Suprapubic skin (tissue), 4 donors: ENCODE data around the gene POLR1A. TPM values are rescaled to one million over a fixed set of nuclear protein-coding genes. Genes with fewer than 3 reads are reported as not detected.

Experiments
- DNase-seq, 2 donors: peaks; one replicate each; pipeline ENCODE4 v3.0.0-alpha.2; 2019; ENCODE audit warnings: low spot score in 2 of 2
- H3K27ac ChIP-seq: fragments of 200-600 bp; sonication (generic); one replicate; pipeline ENCODE4 v1.5.1; 2019
- H3K27me3 ChIP-seq: fragments of 200-600 bp; sonication (generic); one replicate; pipeline ENCODE4 v1.5.1; 2019
- H3K36me3 ChIP-seq: fragments of 200-600 bp; sonication (generic); one replicate; pipeline ENCODE4 v1.5.1; 2019
- H3K4me1 ChIP-seq: fragments of 200-600 bp; sonication (generic); one replicate; pipeline ENCODE4 v1.5.1; 2019
- H3K4me3 ChIP-seq: fragments of 200-600 bp; sonication (generic); one replicate; pipeline ENCODE4 v1.5.1; 2019; ENCODE audit warnings: mild to moderate bottlenecking
- H3K9me3 ChIP-seq: fragments of 200-600 bp; sonication (generic); one replicate; pipeline ENCODE4 v1.5.1; 2019
- EP300 ChIP-seq: sonication (generic); formaldehyde crosslinking; IDR thresholded peaks from one replicate; pipeline ENCODE4 v1.6.1; 2017; ENCODE audit warnings: antibody characterized with exemption
- POLR2A ChIP-seq, 2 donors: fragments of 450-650 bp; IDR thresholded peaks; one replicate each; pipeline ENCODE4 v1.6.1; 2017; ENCODE audit warnings: antibody characterized with exemption in 2 of 2, mild to moderate bottlenecking in 2 of 2, moderate library complexity in 2 of 2
- POLR2AphosphoS5 ChIP-seq, 3 donors: sonication (generic); formaldehyde crosslinking; IDR thresholded peaks; one replicate each; pipeline ENCODE4 v1.6.1; 2017; ENCODE audit warnings: antibody characterized with exemption in 3 of 3
- WGBS: methylation state at CpG from one replicate; pipeline ENCODE4 v1.1.5; 2018; 5-methylcytosine and 5-hydroxymethylcytosine counted together
- total RNA-seq, 4 donors: library from RNA; depleted of rRNA; stranded (reverse); fragments of >200 nt; gene quantifications; one replicate each; pipeline ENCODE4 v1.1.0, GENCODE V29; 2016
- TF ChIP-seq, protein P1 (sequence below), 2 donors: fragments of 200-600 bp in 1 of 2; fragments of 450-650 bp in 1 of 2; sonication (generic) in 1 of 2; IDR thresholded peaks; one replicate each; pipeline ENCODE4 v1.5.1; 2016 to 2019; ENCODE audit warnings: antibody characterized with exemption in 2 of 2, mild to moderate bottlenecking in 1 of 2, moderate library complexity in 1 of 2

The POLR1A gene
- total RNA-seq, 4 donors from 2014 or later: 20.2 to 24.3 (median 21.2) TPM

DNA sequence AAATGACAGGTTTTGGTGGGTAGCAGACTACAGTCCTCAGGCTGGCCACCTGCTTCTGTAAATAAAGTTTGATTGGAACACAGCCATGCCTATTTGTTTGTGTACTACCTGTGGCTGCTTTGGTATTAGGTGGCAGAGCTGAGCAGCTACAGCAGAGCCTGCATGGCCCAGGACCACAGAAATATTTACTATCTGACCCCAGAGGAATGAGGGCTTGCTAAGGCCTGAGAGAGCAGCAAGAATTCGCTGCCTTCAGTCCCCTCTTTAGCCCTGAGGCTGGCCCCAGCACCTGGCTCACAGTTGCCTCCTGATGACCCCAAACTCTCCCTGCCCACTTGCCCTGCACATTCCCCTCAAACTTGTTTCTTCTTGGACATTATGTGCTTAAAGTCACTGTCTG, 32.5 kb downstream of the POLR1A start:
- Histone ChIP-seq H3K9me3 (no peaks in the 10 kb centered on the region), H3K4me3 (no peak overlapping the region), H3K36me3 (peaks cover 66% of the 10 kb centered on the region), H3K4me1 (peaks cover 21% of the 10 kb centered on the region), H3K27me3 (no peaks in the 10 kb centered on the region), H3K27ac (no peak overlapping the region)
- no peak for DNase-seq
- TF ChIP-seq EP300 (no peak), POLR2A (IDR thresholded peaks at IDR 0.05) (no peak)
- WGBS: 100% methylated on average over 1 of the region's 1 CpG

DNA sequence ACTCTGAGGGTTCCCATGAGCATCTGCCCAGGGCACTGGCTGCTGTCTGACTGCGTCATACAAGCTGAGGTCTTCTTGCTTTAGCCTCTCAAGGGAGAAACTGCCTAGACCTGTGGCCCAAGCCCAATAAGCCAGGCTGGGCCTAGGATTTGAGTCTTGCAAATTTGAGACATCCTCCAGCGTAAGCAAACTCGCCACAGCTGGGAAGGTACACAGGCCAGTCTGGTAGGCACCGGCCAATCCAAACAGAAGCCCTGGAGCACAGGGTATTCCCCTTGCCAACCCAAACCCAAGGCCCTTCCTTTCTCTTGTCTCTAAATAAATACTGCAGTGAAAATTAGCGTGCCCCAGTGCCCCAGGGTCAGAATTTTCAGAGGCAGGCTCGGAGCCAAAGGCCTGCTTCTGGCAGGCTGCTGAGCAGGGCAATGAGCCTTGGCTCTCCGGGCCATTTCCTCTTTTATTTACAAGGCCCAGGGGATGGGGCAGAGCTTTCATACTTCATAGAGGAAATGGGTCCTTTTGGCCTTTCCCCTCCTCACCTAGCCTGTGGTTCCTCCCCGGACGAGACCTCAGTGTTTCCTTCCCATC, 33.3 kb downstream of the POLR1A start:
- no peaks in the 10 kb centered on the region for H3K27me3 ChIP-seq
- peaks cover 68% of the 10 kb centered on the region for H3K36me3 ChIP-seq
- no peaks in the 10 kb centered on the region for H3K9me3 ChIP-seq
- WGBS: 33% methylated on average over 9 of the region's 9 CpGs
- TF ChIP-seq EP300 (no peak), POLR2A (IDR thresholded peaks at IDR 0.05) (no peak), POLR2AphosphoS5 (IDR thresholded peaks at IDR 0.05) (peak in 1 of 3 donors; percentile 47)
- TF ChIP-seq, protein P1, sequence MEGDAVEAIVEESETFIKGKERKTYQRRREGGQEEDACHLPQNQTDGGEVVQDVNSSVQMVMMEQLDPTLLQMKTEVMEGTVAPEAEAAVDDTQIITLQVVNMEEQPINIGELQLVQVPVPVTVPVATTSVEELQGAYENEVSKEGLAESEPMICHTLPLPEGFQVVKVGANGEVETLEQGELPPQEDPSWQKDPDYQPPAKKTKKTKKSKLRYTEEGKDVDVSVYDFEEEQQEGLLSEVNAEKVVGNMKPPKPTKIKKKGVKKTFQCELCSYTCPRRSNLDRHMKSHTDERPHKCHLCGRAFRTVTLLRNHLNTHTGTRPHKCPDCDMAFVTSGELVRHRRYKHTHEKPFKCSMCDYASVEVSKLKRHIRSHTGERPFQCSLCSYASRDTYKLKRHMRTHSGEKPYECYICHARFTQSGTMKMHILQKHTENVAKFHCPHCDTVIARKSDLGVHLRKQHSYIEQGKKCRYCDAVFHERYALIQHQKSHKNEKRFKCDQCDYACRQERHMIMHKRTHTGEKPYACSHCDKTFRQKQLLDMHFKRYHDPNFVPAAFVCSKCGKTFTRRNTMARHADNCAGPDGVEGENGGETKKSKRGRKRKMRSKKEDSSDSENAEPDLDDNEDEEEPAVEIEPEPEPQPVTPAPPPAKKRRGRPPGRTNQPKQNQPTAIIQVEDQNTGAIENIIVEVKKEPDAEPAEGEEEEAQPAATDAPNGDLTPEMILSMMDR (IDR thresholded peaks at IDR 0.05): no peak
- peak overlapping the region; percentile 7 for H3K27ac ChIP-seq
- H3K4me1 ChIP-seq: peaks cover 21% of the 10 kb centered on the region
- H3K4me3 ChIP-seq: no peak overlapping the region
- no peak for DNase-seq

DNA sequence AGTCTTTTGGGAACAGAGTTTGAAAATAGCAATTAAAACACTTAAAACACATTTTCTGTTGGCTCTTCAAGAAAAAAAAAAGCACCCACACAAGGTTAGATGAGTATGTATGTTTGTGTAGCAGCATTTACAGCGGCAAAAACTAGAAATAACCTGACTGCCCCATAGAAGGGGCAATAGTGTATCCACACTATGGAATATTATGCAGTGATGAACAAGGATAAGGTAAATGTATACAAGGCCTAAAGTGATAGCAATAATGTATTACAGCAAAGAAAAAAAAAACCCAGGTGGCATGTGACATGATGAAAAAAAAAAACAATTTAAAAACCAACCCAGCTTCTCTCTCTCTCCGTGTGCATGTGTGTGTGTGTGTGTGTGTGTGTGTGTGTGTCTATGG, 34.8 kb downstream of the POLR1A start:
- Histone ChIP-seq H3K9me3 (no peaks in the 10 kb centered on the region), H3K27ac (no peak overlapping the region), H3K36me3 (peaks cover 56% of the 10 kb centered on the region), H3K27me3 (no peaks in the 10 kb centered on the region), H3K4me3 (no peak overlapping the region), H3K4me1 (peaks cover 21% of the 10 kb centered on the region)
- no peak for DNase-seq
- WGBS: 93% methylated on average over 2 of the region's 2 CpGs
- TF ChIP-seq, protein P1 (IDR thresholded peaks at IDR 0.05): no peak
- TF ChIP-seq POLR2AphosphoS5 (IDR thresholded peaks at IDR 0.05) (no peak), POLR2A (IDR thresholded peaks at IDR 0.05) (no peak), EP300 (no peak)

DNA sequence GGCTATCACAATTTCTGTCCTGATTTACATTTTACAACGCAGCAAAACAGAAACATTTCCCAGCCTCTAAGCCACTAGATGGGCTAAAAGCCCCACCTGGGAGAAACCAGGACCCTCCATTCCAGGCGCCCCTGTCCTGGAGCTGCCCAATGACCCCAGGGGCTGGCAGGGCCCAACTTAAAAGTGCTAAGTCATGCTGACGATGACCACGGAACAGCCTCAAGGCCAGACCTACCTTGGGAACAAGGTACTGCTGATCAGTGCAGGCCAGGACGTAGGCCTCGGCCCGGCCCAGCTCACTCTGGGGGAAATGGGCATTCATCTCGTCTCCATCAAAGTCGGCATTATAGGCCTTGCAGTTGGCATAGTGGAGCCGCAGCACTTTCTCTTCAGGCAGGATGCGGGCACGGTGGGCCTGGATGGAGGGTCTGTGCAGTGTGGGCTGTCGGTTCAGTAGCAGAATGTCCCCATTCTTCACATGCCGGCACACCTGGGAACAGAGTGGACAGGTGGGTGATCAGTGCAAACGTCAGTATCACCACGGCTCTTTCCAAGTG, 35.8 kb downstream of the POLR1A start:
- no peaks in the 10 kb centered on the region for H3K27me3 ChIP-seq
- peaks cover 61% of the 10 kb centered on the region for H3K36me3 ChIP-seq
- H3K9me3 ChIP-seq: no peaks in the 10 kb centered on the region
- H3K4me3 ChIP-seq: no peak overlapping the region
- H3K4me1 ChIP-seq: peaks cover 23% of the 10 kb centered on the region
- DNase-seq: no peak
- TF ChIP-seq POLR2A (IDR thresholded peaks at IDR 0.05): no peak
- TF ChIP-seq EP300: no peak
- TF ChIP-seq POLR2AphosphoS5 (IDR thresholded peaks at IDR 0.05): no peak
- no peak overlapping the region for H3K27ac ChIP-seq
- 94% methylated on average over 13 of the region's 16 CpGs for WGBS

DNA sequence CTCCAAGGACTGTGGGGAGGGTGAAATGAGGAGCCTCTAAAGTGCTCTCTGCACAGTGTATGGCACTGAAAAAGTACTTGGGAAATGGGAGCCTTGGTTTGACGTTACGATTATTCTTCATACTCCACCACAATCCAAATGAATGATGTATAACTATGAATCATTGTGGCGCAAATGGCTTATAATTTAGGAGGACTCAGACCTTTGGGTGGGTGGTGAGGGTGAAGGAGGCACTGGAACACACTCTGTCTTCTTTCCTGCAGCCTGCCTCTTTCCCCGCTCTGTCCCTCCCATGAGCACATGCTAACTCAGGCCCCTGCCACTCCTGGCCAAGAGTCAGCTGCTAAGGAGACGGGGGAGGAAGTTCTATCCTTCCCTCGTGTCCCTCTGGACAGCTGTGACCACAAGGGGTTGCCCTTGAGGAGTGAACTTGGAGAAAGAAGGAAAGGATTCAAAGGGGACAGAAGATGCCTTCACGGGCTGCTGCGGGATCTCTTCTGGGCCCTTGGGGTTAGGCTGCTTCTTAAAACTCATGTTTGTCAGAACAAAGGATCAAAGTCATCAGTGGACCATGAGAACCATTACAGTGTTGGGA, 36.5 kb downstream of the POLR1A start:
- H3K9me3 ChIP-seq: no peaks in the 10 kb centered on the region
- DNase-seq: no peak
- H3K27me3 ChIP-seq: no peaks in the 10 kb centered on the region
- H3K36me3 ChIP-seq: peaks cover 61% of the 10 kb centered on the region
- H3K4me1 ChIP-seq: peaks cover 27% of the 10 kb centered on the region
- TF ChIP-seq POLR2AphosphoS5 (IDR thresholded peaks at IDR 0.05) (no peak), EP300 (no peak), POLR2A (IDR thresholded peaks at IDR 0.05) (no peak)
- TF ChIP-seq, protein P1 (IDR thresholded peaks at IDR 0.05): no peak
- no peak overlapping the region for H3K27ac ChIP-seq
- 81% methylated on average over 8 of the region's 8 CpGs for WGBS
- H3K4me3 ChIP-seq: no peak overlapping the region

DNA sequence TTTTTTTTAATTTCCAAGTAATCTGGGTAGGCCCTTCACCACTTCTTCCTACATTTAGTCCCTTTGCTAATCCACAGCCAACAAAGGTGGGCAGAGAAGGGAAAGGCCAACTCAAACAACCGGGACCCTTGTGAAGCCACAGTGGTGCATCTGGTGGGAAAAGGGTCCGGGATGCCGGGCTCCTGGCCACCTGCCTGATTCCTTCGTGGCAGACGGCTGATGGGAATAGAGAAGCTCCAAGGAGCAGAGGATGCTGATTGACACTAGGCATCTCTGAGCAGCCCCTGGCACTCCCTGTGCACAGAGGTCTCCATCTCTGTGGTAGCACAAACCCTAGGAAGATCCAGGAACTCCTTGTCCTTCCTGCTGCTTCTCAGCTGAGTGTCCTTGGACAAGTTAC, 37.0 kb downstream of the POLR1A start:
- no peak for DNase-seq
- Histone ChIP-seq H3K4me3 (no peak overlapping the region), H3K27me3 (no peaks in the 10 kb centered on the region), H3K9me3 (no peaks in the 10 kb centered on the region), H3K36me3 (peaks cover 61% of the 10 kb centered on the region), H3K27ac (no peak overlapping the region), H3K4me1 (peaks cover 27% of the 10 kb centered on the region)
- 90% methylated on average over 5 of the region's 5 CpGs for WGBS
- TF ChIP-seq EP300 (no peak), POLR2AphosphoS5 (IDR thresholded peaks at IDR 0.05) (no peak), POLR2A (IDR thresholded peaks at IDR 0.05) (no peak)
- TF ChIP-seq, protein P1 (IDR thresholded peaks at IDR 0.05): no peak
